HCT116 (cell line): ENCODE data around the gene PPM1E. TPM values are rescaled to one million over a fixed set of nuclear protein-coding genes. Genes with fewer than 3 reads are reported as not detected.
A peak's percentile ranks its signal among the peaks of the same experiment; 100 is the strongest.

Source experiments
- ATAC-seq: fragments of 200-7000 bp; cut with Tn5 transposase; 2 replicates; pipeline ENCODE4 v1.9.1; 2020; ENCODE audit warnings: mild to moderate bottlenecking, moderate library complexity
- BruUV-seq: library from RNA; stranded (reverse); fragments of 400-500 nt; replicated peaks from 2 replicates; lab custom pipeline; 2021; lab: Mats Ljungman, UMichigan
- CTCF ChIA-PET: fragments of 300-600 bp; sonication (Branson Sonifier 250); formaldehyde crosslinking; loops from one replicate; lab custom pipeline; 2021; ENCODE audit warnings: antibody characterized with exemption; lab: Charles Lee
- POLR2A ChIA-PET: fragments of 300-600, 350-600 bp; sonication (Branson Sonifier 250); formaldehyde crosslinking; loops from one replicate; lab custom pipeline; 2021; ENCODE audit warnings: antibody characterized with exemption; lab: Charles Lee
- RAD21 ChIA-PET, 2 experiments: fragments of 300-600 bp; sonication (Branson Sonifier 250); formaldehyde crosslinking; loops; one replicate each; lab custom pipeline; 2023; ENCODE audit warnings: low total read pairs in 2 of 2; ENCODE audit not compliant: uncharacterized antibody in 2 of 2, unreplicated experiment in 2 of 2, low non-redundant PET in 1 of 2; lab: Charles Lee
- DNase-seq: peaks from one replicate; pipeline ENCODE4 v3.0.0-alpha.2; 2010; ENCODE audit warnings: low read depth, low spot score
- H2AFZ ChIP-seq: fragments of 200-600 bp; shearing (Covaris generic), sonication (generic); 2 replicates; pipeline ENCODE4 v1.6.1; 2017; ENCODE audit warnings: low read depth, mixed run types, mixed read lengths, antibody characterized with exemption, low read length; ENCODE audit not compliant: poor library complexity, severe bottlenecking
- H3K27ac ChIP-seq: 2 replicates; pipeline ENCODE4 v1.5.1; 2012; ENCODE audit warnings: low read depth, low read length
- H3K27me3 ChIP-seq: fragments of 200-600 bp; sonication (generic); 2 replicates; pipeline ENCODE4 v1.6.1; 2016; ENCODE audit warnings: mixed run types, low read length, mixed read lengths; ENCODE audit not compliant: insufficient read depth
- H3K36me3 ChIP-seq, 2 experiments: fragments of 200-500 bp in 1 of 2; fragments of 200-600 bp in 1 of 2; sonication (Bioruptor generic) in 1 of 2; sonication (generic) in 1 of 2; 2 replicates each; pipeline versions ENCODE4 v1.5.1 to v1.6.1; 2014 to 2016; ENCODE audit warnings: low read length in 2 of 2, inconsistent platforms in 1 of 2, mixed read lengths in 1 of 2, mixed run types in 1 of 2; ENCODE audit not compliant: insufficient read depth in 2 of 2, control insufficient read depth in 1 of 2
- H3K4me1 ChIP-seq, 2 experiments: fragments of 200-600 bp in 1 of 2; sonication (generic) in 1 of 2; 2 replicates each; pipeline versions ENCODE4 v1.5.1 to v1.6.1; 2012 to 2017; ENCODE audit warnings: low read length in 2 of 2, inconsistent platforms in 1 of 2, mild to moderate bottlenecking in 1 of 2, mixed read lengths in 1 of 2, mixed run types in 1 of 2, moderate library complexity in 1 of 2; ENCODE audit not compliant: insufficient read depth in 2 of 2, control insufficient read depth in 1 of 2
- H3K4me2 ChIP-seq: fragments of 200-600 bp; sonication (generic); 2 replicates; pipeline ENCODE4 v1.6.1; 2017; ENCODE audit warnings: mixed run types, low read length, mixed read lengths
- H3K4me3 ChIP-seq, 2 experiments: fragments of 200-600 bp in 1 of 2; sonication (generic) in 1 of 2; replicated peaks in 1 of 2; 2 replicates each; pipeline ENCODE4 v1.5.1; 2011 to 2016; ENCODE audit warnings: low read length in 2 of 2, control low read depth in 1 of 2, low read depth in 1 of 2, mild to moderate bottlenecking in 1 of 2, mixed read lengths in 1 of 2, mixed run types in 1 of 2
- H3K79me2 ChIP-seq: fragments of 200-600 bp; sonication (generic); 2 replicates; pipeline ENCODE4 v1.6.1; 2017; ENCODE audit warnings: mild to moderate bottlenecking, mixed run types, low read length, moderate library complexity, mixed read lengths; ENCODE audit not compliant: insufficient read depth
- H3K9ac ChIP-seq: fragments of 200-600 bp; sonication (generic); 2 replicates; pipeline ENCODE4 v1.6.1; 2016; ENCODE audit warnings: low read length, mixed read lengths
- H3K9me2 ChIP-seq: fragments of 200-600 bp; sonication (generic), shearing (Covaris generic); 2 replicates; pipeline ENCODE4 v1.6.1; 2017; ENCODE audit warnings: mixed run types, mild to moderate bottlenecking, moderate library complexity; ENCODE audit not compliant: insufficient read depth
- H3K9me3 ChIP-seq, 2 experiments: fragments of 200-500 bp in 1 of 2; fragments of 200-600 bp in 1 of 2; sonication (Bioruptor generic) in 1 of 2; sonication (generic) in 1 of 2; 2 replicates each; pipeline ENCODE4 v1.6.1; 2014 to 2017; ENCODE audit warnings: low read length in 2 of 2, mixed read lengths in 2 of 2, inconsistent platforms in 1 of 2, low read depth in 1 of 2, mild to moderate bottlenecking in 1 of 2, mixed run types in 1 of 2, moderate library complexity in 1 of 2; ENCODE audit not compliant: control insufficient read depth in 1 of 2, insufficient read depth in 1 of 2
- H4K20me1 ChIP-seq: fragments of 200-600 bp; sonication (generic), shearing (Covaris generic); 2 replicates; pipeline ENCODE4 v1.6.1; 2017; ENCODE audit warnings: mixed run types, mild to moderate bottlenecking, moderate library complexity; ENCODE audit not compliant: insufficient read depth
- ATF3 ChIP-seq: IDR thresholded peaks from 2 replicates; pipeline ENCODE4 v1.6.1; 2012
- CBX3 ChIP-seq: IDR thresholded peaks from 2 replicates; pipeline ENCODE4 v1.6.1; 2012; ENCODE audit warnings: low read depth
- CEBPB ChIP-seq: IDR thresholded peaks from 2 replicates; pipeline ENCODE4 v1.6.1; 2012; ENCODE audit warnings: low read depth
- CTCF ChIP-seq, 3 experiments: fragments of 200-600 bp in 1 of 3; sonication (generic) in 1 of 3; IDR thresholded peaks in 2 of 3; conservative IDR thresholded peaks in 1 of 3; 2 replicates each; pipeline ENCODE4 v1.5.1; 2012 to 2017; ENCODE audit warnings: low read depth in 2 of 3, low read length in 2 of 3, antibody characterized with exemption in 1 of 3, borderline replicate concordance in 1 of 3, control low read depth in 1 of 3, mild to moderate bottlenecking in 1 of 3, mixed read lengths in 1 of 3, mixed run types in 1 of 3, moderate library complexity in 1 of 3; ENCODE audit not compliant: insufficient read depth in 1 of 3
- EGR1 ChIP-seq: IDR thresholded peaks from 2 replicates; pipeline ENCODE4 v1.6.1; 2012; ENCODE audit warnings: low read depth
- ELF1 ChIP-seq: IDR thresholded peaks from 2 replicates; pipeline ENCODE4 v1.6.1; 2012; ENCODE audit warnings: low read depth, borderline replicate concordance
- EZH2 ChIP-seq: fragments of 200-600 bp; sonication (generic); IDR thresholded peaks from 2 replicates; pipeline ENCODE4 v1.6.1; 2017; ENCODE audit warnings: antibody characterized with exemption, mixed run types
- FOSL1 ChIP-seq: IDR thresholded peaks from 2 replicates; pipeline ENCODE4 v1.6.1; 2012; ENCODE audit warnings: low read depth
- JUND ChIP-seq: IDR thresholded peaks from 2 replicates; pipeline ENCODE4 v1.6.1; 2012
- POLR2A ChIP-seq: IDR thresholded peaks from 2 replicates; pipeline ENCODE4 v1.7.0; 2011; ENCODE audit warnings: borderline replicate concordance; ENCODE audit not compliant: insufficient read depth, insufficient read length; ENCODE audit errors: extremely low read depth
- POLR2AphosphoS5 ChIP-seq: IDR thresholded peaks from 2 replicates; pipeline ENCODE4 v1.6.1; 2011; ENCODE audit warnings: mild to moderate bottlenecking, low read depth, low read length, moderate library complexity
- RAD21 ChIP-seq: IDR thresholded peaks from 2 replicates; pipeline ENCODE4 v1.6.1; 2012; ENCODE audit warnings: low read depth, mild to moderate bottlenecking
- SIN3A ChIP-seq: IDR thresholded peaks from 2 replicates; pipeline ENCODE4 v1.6.1; 2012; ENCODE audit warnings: low read depth
- SP1 ChIP-seq: IDR thresholded peaks from 2 replicates; pipeline ENCODE4 v1.6.1; 2012; ENCODE audit warnings: low read depth
- SRF ChIP-seq: IDR thresholded peaks from 2 replicates; pipeline ENCODE4 v1.6.1; 2012; ENCODE audit warnings: low read depth
- TCF7L2 ChIP-seq: IDR thresholded peaks from 2 replicates; pipeline ENCODE4 v1.7.0; 2011; ENCODE audit warnings: borderline replicate concordance, inconsistent platforms; ENCODE audit not compliant: insufficient read depth, insufficient read length; ENCODE audit errors: extremely low read depth
- intact Hi-C: fragments of 100-400 bp; cut with micrococcal nuclease; formaldehyde crosslinking; loops from 2 replicates; pipeline ENCODE4 v1.10.0; 2022
- total RNA-seq: library from RNA; stranded (reverse); gene quantifications from one replicate; pipeline ENCODE4 v1.2.1, GENCODE V29; 2021; ENCODE audit not compliant: unreplicated experiment
- TF ChIP-seq, protein P1 (sequence below): IDR thresholded peaks from 2 replicates; pipeline ENCODE4 v1.6.1; 2012
- TF ChIP-seq, protein P2 (sequence below): IDR thresholded peaks from 2 replicates; pipeline ENCODE4 v1.6.1; 2011; ENCODE audit warnings: mild to moderate bottlenecking, low read length, moderate library complexity; ENCODE audit not compliant: insufficient replicate concordance; ENCODE audit errors: extremely low read depth

Gene PPM1E
- total RNA-seq, 1 experiment from 2014 or later, result 0.02 TPM

GRCh38 chr17:58913971-58914769 lies 158.5 kb downstream of the PPM1E start:
- ATAC-seq, result no peak
- Histone ChIP-seq H3K36me3 (no peaks in the 10 kb centered on the region), H3K9me2 (no peaks in the 10 kb centered on the region), H3K27ac (no peak overlapping the region), H3K79me2 (no peaks in the 10 kb centered on the region), H3K4me3 (no peak overlapping the region), H3K27me3 (no peaks in the 10 kb centered on the region), H2AFZ (no peak overlapping the region), H3K4me1 (no peaks in the 10 kb centered on the region), H4K20me1 (no peaks in the 10 kb centered on the region), H3K4me2 (no peak overlapping the region), H3K9me3 (peaks cover 10 to 21% of the 10 kb centered on the region in 2 experiments), H3K9ac (no peak overlapping the region)
- BruUV-seq, result no TSS peak
- TF ChIP-seq JUND, result peak; percentile 10; the same call in 1 of the 2 replicates
- TF ChIP-seq SRF, result no peak
- TF ChIP-seq, protein P1, sequence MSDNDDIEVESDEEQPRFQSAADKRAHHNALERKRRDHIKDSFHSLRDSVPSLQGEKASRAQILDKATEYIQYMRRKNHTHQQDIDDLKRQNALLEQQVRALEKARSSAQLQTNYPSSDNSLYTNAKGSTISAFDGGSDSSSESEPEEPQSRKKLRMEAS, result no peak
- TF ChIP-seq POLR2AphosphoS5, result no peak
- TF ChIP-seq POLR2A, result no peak
- no peak for TF ChIP-seq CTCF (IDR thresholded peaks at IDR 0.05 in 2 of 3, conservative IDR thresholded peaks at IDR 0.05 in 1 of 3; ENCODE audit: borderline replicate concordance in 1 of 3, insufficient read depth in 1 of 3, low read depth in 2 of 3, low read length in 2 of 3)
- TF ChIP-seq SIN3A, result no peak
- TF ChIP-seq, protein P2, sequence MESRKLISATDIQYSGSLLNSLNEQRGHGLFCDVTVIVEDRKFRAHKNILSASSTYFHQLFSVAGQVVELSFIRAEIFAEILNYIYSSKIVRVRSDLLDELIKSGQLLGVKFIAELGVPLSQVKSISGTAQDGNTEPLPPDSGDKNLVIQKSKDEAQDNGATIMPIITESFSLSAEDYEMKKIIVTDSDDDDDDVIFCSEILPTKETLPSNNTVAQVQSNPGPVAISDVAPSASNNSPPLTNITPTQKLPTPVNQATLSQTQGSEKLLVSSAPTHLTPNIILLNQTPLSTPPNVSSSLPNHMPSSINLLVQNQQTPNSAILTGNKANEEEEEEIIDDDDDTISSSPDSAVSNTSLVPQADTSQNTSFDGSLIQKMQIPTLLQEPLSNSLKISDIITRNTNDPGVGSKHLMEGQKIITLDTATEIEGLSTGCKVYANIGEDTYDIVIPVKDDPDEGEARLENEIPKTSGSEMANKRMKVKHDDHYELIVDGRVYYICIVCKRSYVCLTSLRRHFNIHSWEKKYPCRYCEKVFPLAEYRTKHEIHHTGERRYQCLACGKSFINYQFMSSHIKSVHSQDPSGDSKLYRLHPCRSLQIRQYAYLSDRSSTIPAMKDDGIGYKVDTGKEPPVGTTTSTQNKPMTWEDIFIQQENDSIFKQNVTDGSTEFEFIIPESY, result no peak
- TF ChIP-seq EGR1, result no peak
- no peak for TF ChIP-seq ELF1
- no peak for TF ChIP-seq RAD21
- peak; percentile 75 for TF ChIP-seq CEBPB
- TF ChIP-seq EZH2, result no peak
- TF ChIP-seq TCF7L2, result no peak
- peak; percentile 24; the same call in 1 of the 2 replicates for TF ChIP-seq SP1
- peak; percentile 2; the same call in 1 of the 2 replicates for TF ChIP-seq ATF3
- no peak for TF ChIP-seq CBX3
- no peak for TF ChIP-seq FOSL1
- RAD21 ChIA-PET, result no interaction called here
- POLR2A ChIA-PET, result no interaction called here
- CTCF ChIA-PET, result no interaction called here
- intact Hi-C loops, result no loop called here
- DNase-seq, result no peak
